Activated CD4-positive, CD25-positive, alpha-beta regulatory T cell treated with anti-CD3 and anti-CD28 coated beads, Interleukin-2, amount 50 U/mL, for 24 hours (primary cell): ENCODE data around the gene TMEM248.

Experiments used
- ATAC-seq, 2 donors: fragments of 150-1000 bp; cut with Tn5 transposase; one replicate each; pipeline ENCODE4 v1.10.0; 2021; ENCODE audit warnings: mild to moderate bottlenecking in 1 of 2, moderate library complexity in 1 of 2

Gene TMEM248

GRCh38 chr7:67006965-67007364 is 85.9 kb downstream of the TMEM248 start:
- no peak for ATAC-seq
